ENCODE measurements around the gene RRN3.
"Not testable (repeated sequence)": the region's sequence is repeated elsewhere in the genome, so short reads cannot be mapped to it uniquely, and the experiment has no call there.

RRN3 gene, protein sequence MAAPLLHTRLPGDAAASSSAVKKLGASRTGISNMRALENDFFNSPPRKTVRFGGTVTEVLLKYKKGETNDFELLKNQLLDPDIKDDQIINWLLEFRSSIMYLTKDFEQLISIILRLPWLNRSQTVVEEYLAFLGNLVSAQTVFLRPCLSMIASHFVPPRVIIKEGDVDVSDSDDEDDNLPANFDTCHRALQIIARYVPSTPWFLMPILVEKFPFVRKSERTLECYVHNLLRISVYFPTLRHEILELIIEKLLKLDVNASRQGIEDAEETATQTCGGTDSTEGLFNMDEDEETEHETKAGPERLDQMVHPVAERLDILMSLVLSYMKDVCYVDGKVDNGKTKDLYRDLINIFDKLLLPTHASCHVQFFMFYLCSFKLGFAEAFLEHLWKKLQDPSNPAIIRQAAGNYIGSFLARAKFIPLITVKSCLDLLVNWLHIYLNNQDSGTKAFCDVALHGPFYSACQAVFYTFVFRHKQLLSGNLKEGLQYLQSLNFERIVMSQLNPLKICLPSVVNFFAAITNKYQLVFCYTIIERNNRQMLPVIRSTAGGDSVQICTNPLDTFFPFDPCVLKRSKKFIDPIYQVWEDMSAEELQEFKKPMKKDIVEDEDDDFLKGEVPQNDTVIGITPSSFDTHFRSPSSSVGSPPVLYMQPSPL

DNA sequence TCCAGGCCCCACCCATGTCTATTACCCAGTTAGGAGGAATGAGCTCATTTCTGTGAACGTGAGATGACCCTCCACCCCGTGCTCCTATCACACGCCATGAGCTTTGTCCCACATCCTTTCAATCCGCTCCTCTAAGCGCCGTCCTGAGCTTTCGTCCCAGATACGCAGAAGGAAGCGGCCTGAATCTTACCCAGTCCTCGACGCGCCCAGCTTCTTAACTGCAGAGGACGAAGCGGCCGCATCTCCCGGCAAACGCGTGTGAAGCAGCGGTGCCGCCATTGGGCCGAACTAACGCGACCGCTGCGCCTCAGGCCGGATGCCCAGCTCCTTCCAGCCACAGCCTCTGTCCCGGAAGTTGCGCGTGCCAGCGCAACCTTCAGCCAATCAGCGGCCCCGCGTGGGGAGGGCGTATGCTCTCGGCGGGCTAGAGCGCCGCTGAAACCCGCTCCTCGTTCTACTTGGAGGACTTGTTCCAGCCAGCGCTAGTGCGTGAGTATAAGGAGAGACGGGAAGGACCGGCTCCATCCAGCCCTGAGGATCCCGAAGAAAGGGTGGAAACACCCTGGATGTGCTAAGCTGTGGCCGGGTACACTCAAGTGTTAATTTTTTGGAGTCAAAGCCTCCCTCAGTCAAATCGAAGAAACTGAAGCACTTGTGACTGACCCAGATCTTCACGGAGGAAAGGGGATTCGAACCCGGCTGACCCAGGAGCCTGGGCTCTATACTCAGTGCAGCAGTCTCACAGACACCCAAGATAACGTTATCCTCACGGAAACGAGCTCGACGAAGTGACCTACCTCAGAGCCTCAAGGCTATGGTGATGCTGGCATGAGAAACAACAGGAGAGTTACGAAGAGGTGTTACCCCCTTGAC is at the start of gene RRN3:
TSS of gene RRN3 (minus strand) at position 318 of the 873 bp plus-strand sequence. CDS start at position 279, 39 bp downstream.
- DNase-seq (ENCODE audit: low read depth in 3 of 3): peak; percentile 69 to 83 (median 80)

DNA sequence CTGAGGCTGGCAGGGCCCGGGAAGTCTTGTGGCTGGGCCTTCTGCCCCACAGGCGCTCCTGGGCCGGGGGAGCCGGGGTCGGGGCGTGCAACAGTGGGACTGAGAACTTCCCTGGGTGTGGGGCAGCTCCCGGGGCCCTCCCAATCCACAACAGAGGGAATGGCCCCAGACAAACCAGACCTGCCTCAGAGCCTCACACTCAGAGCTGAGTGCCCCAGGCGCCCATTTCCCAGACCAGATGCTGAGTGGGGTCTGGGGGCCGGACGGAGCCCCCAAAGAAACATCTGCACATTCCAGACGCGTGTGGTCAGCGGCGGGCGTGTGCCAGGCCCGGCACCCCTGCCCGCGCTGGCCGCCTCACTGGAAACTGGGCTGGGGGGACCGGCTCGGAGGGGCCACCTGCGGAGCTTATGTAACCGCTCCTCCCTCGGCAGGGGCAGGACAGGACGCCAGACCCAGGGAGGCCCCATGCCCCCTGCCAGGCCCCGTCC is 49.6 kb upstream of the RRN3 start:
- DNase-seq (ENCODE audit: low read depth in 3 of 3): not testable (repeated sequence)

DNA sequence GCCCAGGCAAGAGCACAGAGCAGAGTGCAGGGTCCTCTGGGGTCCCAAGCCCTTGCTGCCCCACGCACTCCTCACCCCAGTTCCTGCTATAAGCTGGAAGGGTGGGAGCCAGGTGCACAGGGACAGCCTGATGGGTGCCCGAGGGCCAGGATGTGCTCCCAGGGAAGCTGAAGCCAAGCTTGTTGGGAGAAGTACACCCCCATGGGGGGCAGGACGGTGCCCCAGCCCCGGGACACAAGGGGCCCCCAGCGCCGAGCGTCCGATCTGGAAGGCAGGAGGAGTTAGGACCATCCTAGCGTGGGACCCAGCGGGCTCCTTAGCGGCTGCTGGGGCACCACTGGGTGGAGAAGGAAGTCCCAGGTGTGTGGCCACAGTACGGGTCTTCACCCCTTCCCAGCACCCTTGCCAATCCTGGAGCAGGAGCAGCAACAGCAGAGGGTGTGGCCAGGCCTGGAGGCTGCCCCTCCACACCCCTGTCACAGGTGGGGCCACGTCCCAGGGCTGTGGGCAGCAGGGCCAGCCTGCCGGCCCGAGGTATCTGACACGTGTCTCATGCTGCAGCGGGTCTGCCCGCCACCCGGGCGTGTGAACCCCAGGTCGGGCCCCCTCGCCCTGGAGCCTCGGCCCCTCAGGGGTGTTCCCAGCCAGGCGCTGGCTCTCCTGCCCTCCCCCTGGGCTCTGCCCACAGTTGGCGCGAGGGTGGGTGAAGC is 49.0 kb upstream of the RRN3 start:
- DNase-seq (ENCODE audit: low read depth in 3 of 3): not testable (repeated sequence)

DNA sequence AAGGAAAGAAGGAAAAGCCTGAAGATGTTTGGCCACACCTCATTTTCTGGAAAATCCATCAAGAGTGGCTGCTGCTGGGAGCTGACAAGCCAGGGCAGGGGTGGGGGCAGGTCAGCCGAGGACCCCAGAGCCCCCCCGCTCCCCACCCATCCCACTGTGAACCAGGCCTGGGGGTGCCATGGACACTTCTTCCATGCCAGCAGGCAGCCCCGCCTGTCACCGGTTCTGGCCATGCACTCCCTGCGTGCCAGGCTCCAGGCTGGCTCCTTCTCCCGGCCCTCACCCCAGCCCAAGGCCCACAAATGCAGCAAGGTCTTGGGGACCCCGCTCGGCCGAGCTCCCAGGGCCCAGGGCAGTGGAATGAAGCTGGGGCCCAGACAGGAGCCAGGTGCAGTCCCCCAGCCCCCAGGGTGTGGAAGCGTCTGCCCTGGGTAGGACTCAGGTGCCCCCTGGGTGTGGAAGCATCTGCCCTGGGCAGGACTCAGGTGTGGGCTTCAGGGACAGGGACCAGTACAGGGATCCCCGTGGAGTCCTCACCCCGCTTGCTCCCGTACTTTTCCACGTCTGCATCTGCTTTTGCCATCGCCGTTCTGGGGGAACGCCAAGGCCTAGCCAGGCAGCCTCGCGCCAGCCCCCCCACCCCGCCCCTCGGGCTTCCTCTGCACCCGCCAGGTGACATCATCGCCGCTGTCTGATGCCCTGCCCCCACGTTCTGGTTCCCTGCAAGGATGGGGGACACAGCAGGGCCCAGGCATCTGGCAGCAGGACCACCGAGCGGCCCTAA is 48.2 kb upstream of the RRN3 start:
- not testable (repeated sequence) for DNase-seq (ENCODE audit: low read depth in 3 of 3)

DNA sequence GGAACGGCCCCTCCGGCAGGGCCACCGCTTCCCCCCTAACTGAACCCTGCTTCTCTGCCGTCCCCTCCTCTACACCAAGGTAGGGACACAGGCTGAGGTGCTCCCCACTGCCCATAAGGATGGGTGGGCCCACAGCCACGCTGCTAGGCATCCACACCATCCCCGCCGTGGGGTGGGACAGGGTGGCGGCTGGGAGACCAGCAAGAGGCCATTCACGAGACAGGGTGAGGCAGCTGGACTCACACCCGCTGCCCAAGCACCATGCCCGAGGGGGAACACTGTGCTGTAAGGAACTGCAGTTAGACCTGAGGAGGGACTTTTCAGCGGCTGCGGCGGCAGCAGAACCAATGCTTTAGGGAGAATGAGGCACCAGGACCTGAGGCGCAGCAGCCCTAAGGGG is 47.5 kb upstream of the RRN3 start:
- DNase-seq (ENCODE audit: low read depth in 3 of 3): no peak

DNA sequence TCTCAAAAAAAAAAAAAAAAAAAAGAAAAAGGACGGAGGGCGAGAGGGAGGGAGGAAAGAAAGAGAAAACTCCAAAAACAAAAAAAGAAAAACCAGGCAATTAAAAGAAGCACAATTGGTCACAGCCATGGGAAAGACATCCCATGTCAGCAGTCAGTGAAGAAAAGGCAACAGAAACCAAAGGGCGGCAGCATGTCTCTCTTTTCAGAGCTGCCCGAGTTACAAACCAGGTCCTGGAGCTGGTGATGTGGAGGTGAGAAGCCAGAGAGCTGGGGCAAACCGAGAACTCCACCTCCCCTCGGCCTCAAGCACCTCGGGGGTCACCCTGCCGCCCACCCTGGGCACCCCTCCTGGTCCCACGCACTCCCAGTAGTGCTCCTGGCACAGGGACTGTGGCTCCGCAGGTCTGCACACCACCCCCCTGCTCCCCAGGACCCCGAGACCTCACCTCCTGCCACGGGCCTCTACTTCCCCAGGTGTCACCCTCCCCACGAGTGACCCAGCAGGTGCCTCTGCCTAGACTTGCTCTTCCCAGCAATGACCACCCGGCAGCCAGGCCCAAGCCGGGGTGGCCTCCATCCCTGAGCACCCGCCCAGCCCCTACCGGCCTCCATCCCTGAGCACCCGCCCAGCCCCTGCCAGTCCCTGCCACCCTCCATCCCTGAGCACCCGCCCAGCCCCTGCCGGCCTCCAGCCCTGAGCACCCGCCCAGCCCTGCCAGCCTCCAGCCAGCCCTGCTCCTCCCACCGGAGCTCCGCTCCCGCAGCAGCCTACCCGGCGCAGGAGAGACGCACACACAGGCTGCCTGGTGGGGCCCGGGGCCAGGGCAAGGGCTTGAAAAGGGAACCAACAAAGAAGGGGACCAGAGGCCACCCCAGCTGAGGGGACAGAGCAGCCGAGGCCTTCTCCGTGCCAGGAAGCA is 46.6 kb upstream of the RRN3 start:
- not testable (repeated sequence) for DNase-seq (ENCODE audit: low read depth in 3 of 3)

DNA sequence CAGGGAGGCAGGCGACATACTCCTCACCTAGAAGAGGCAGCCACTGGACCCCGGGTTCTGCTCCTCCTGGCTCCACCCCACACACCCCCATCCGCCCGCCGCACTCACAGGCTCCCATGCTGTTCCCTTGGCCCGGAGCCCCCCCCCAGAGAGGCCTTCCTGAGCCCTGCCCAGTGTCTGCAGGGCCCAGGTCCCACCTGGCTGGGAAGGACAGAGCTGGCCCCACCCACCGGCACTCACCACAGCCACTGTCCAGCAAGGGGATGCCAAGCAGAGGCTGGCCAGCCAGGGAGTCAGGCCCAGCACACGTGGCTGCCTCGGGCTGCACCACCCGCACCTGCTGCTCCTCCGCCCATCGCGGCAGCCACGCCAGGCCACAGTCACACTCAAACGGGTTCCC is 43.4 kb upstream of the RRN3 start:
- not testable (repeated sequence) for DNase-seq (ENCODE audit: low read depth in 3 of 3)

DNA sequence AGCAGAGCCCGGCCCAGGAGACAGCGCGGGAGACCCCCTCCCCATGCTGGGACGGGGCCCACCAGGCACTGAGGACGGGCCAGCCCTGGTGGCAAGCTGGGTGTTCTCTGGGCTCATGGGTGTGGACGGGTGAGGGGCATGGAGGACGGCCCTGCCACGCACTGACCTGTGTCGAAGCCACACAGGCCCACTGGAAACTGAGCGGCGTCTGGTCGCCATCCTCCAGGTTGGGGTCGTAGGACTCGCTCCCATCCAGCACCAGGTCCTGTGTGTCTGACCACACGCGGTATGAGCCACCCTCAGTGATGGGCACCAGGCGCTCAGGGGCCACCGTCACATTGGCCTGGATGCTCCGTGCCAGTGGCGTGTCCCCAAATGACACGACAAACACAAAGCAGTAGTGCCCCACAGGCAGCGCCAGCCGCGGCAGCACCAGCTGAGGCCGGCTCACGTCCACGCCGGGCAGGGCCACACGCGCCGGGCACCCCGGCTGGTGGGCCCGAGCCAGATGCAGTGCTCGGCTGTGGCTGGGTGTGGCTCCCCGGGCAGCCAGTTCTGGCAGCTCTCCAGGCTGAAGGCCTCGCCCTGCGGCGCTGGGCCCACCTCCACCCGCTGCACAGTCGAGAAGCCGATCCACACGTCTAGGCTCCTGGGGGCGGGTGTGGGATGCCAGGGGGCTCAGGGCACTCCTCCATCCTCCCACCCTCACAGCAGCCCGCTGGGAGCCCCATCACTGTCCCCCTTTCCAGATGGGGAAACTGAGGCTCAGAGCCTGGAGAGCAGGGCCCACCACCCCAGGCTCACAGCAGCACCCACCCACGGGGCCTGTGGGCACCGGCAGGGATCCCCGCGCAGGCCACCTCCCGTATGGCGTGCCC is 41.6 kb upstream of the RRN3 start:
- DNase-seq (ENCODE audit: low read depth in 3 of 3): not testable (repeated sequence)

DNA sequence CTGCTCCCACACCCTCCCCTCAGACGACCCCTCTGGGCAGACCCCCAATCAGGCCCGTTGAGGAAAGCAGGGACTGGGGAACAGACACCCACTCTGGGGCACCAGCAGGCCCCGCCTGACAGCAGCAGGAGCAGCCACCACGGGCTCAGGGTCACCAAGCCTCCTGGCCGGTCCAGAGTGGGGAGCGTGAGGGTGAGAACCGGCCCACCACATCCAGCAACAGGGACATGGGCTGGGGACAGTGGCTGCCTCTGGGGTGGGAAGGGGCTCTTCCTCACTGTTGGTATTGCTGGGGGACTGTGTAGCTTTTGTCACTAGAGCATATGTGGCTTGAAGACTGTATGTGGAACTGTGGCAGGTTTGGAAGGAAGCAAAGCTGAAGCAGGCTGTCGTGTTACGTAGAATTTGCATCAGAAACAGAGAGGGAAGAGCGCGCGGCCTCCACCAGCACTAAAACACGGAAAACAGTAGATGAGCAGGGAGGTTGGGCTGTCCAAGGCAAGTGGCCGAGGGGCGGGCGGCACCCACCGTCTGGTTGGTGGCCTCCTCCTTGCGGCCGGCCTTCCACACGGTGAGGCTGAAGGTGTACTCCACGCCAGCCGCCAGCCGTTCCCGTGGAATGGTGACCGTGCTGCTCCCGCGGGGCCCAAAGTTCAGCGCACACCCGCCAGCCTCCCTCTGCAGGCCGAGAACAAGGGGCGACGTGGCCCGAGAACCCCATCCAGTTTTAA is 40.8 kb upstream of the RRN3 start:
- DNase-seq (ENCODE audit: low read depth in 3 of 3): not testable (repeated sequence)

DNA sequence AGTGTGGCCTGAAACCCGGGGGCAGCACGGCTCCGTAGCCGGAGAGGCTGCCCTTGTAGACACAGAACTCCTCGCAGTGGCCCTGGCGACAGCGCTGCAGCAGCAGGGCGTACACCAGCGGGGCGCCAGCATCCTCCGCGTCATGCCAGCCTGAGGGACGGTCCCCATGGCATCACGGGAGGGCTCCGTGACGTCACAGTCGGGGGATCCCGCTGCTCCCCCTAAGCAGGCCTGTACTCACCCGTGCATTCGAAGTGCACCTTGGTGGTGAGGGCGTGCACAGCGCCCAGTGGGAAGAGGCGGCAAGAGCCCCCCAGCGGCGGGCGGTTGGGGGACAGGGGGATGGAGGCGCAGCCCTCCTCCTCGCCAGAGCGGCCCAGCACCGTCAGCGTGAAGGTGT is 39.5 kb upstream of the RRN3 start:
- not testable (repeated sequence) for DNase-seq (ENCODE audit: low read depth in 3 of 3)

DNA sequence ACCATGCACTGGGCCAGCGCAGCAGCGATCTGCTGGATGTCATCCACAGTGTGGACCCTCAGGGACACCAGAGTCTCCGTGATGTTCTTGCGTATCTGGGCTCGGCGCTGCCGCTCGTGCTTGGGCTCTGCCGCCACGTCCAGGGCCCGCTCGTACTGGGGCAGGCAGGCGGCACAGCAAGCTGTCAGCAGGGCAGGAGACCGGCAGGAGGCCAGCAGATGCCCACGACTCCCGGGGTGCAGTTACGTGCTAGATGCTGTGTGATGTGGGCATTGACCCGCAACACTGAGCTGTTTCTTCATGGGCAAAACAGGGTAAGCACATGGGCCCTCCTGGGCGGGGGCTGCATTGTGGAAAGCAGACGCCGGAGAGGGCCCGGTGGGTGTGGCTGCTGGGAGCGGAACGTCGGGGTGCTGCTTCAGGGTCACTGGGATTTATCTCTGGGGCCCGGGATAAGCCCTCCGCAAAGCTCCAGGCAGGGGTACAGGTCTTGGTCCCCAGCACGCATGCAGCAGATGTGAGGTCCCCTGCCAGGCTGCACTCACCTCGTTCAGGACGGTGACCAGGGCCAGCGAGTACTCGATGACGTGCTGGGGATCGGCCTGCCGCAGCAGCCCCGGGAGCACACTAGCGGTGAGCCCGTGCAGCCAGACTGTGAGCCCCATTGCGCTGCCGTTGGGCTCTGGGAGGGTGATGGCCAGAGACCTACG is 38.8 kb upstream of the RRN3 start:
- not testable (repeated sequence) for DNase-seq (ENCODE audit: low read depth in 3 of 3)

DNA sequence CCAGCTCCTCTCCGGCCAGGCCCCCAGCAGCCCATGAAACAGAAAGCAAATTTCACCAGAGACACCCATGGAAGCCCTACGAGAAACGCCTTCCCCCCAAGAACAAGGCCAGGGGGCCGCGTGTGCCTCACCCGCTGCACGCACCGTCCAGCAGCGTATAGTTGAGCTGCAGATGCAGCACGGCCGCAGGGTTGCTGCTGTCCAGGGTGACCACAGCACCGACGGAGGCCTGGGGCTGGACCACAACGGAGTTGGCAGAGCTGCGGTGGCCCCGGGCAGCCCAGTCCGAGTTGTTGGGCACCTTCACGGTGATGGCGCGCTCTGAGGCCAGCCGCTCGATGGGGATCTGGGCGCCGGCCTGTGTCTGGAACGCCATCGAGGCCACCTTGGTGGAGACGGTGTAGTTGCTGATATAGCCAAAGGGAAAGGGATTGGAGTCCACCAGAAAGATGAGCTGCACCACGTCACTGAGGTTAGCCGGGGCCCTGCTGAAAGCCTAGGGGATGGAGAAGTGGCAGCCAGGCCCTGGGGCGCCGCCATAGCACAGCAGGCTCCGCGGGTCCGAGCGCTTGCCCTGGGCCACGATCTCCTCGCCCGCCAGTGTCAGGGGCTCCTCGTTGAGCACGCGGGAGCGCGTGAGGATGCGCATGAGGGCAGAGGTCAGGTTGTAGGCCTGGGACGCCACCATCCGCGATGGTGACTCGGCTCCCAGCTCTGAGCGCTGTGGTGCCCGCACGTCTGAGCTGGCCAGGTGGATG is 37.0 kb upstream of the RRN3 start:
- DNase-seq (ENCODE audit: low read depth in 3 of 3): not testable (repeated sequence)

DNA sequence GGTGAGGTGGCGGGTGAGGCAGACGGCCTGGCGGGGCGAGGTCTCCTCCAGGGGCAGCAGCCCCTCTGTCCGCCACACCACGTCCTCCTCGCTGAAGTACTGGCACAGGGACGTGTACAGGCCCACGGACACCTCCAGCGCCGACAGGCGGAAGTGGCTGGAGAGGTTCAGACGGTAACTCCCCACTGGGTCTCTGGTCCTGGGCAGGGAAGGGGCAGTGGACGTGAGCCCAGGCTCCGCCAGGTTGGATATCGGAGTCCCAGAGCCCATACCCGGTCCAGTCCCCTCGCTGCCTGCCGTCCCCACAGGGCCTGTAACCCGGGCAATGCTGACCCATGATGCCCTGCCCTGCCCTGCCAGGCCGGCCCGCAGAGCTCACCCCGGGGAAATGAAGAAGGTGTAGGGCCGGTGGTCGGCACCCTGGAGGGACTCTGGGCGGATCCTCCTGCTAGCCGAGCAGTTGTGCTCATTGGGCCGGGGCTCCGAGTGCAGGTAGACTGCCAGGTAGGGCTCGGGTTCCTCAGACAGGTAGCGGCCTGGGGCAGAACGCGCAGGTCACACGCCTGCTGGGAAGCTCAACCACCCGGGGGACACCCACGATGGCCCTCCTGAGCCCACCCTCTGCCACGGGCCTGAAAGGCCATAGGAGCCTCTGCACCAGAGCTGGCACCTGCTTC is 36.3 kb upstream of the RRN3 start:
- DNase-seq (ENCODE audit: low read depth in 3 of 3): not testable (repeated sequence)

DNA sequence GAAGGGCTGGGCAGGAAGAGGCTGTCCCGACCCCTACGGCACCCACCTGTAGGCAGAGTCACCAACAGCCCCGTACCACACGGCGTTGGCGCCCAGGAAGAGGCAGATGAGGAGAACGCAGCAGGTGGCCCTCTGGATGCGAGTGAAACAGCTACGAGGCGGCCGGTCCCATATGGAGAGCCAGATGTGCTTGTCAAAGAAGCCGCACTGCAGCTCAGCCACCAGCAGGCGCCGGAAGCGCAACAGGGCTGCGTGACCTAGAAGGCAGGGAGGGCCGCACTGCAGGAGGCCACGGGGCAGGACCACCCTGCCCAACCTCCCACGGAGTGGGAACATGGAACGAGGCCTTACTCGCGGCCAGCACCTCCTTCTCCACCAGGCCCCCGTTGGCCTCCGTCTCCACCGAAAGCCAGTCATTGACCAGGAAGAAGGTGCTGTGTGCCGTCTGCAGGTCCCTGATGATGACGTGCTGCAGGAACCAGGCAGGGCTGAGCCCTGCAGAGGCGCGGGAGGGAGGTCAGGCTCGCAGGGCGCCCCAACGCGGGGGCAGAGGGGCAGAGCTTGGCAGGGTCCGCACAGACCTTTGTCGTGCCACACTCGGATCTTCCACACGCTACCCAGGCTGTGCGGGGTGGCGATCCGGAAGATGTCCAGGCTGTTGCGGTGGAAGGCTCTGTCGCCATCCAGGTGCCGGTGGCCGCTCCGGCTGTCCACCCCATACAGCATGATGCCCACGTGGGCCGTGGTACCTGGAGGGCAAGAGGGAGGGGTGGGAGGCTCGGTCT is 33.8 kb upstream of the RRN3 start:
- not testable (repeated sequence) for DNase-seq (ENCODE audit: low read depth in 3 of 3)

Data from stimulated activated CD4-positive, alpha-beta T cell treated with anti-CD3 and anti-CD28 coated beads, TNF-alpha, amount 100 ng/mL, for 48 hours (primary cell).